Progenitor cell of endocrine pancreas (in vitro differentiated cells): ENCODE measurements around the gene DOCK2. TPM values are rescaled to one million over a fixed set of nuclear protein-coding genes. Genes with fewer than 3 reads are reported as not detected.

Experiments used
- DNase-seq: peaks from one replicate; pipeline ENCODE4 v3.0.0; 2021; ENCODE audit warnings: low spot score; ENCODE audit not compliant: unreplicated experiment
- H3K27ac Mint-ChIP-seq: 2 replicates; pipeline ENCODE4 v1.8.0; 2021; ENCODE audit warnings: mild to moderate bottlenecking, moderate library complexity, mixed read lengths
- H3K27me3 Mint-ChIP-seq: 2 replicates; pipeline ENCODE4 v1.8.0; 2021; ENCODE audit warnings: mixed read lengths
- H3K36me3 Mint-ChIP-seq: 2 replicates; pipeline ENCODE4 v1.8.0; 2022; ENCODE audit warnings: mixed read lengths; ENCODE audit not compliant: insufficient read depth
- H3K4me1 Mint-ChIP-seq: 2 replicates; pipeline ENCODE4 v1.8.0; 2021; ENCODE audit warnings: low read depth, mixed read lengths
- H3K4me3 Mint-ChIP-seq: 2 replicates; pipeline ENCODE4 v1.8.0; 2021; ENCODE audit warnings: low read depth, mild to moderate bottlenecking, moderate library complexity, mixed read lengths
- H3K9me3 Mint-ChIP-seq: 2 replicates; pipeline ENCODE4 v1.8.0; 2021; ENCODE audit warnings: low read depth, mixed read lengths
- total RNA-seq: library from RNA; stranded (reverse); gene quantifications from 2 replicates; pipeline ENCODE4 v1.2.1, GENCODE V29; 2021
- TF ChIP-seq, protein P1 (sequence below): fragments of 200-600 bp; sonication (generic); IDR thresholded peaks from one replicate; pipeline ENCODE4 v1.5.0; 2021; ENCODE audit warnings: antibody characterized with exemption, mild to moderate bottlenecking; ENCODE audit not compliant: unreplicated experiment

The DOCK2 gene
- total RNA-seq, 1 donor from 2014 or later: not detected

DNA sequence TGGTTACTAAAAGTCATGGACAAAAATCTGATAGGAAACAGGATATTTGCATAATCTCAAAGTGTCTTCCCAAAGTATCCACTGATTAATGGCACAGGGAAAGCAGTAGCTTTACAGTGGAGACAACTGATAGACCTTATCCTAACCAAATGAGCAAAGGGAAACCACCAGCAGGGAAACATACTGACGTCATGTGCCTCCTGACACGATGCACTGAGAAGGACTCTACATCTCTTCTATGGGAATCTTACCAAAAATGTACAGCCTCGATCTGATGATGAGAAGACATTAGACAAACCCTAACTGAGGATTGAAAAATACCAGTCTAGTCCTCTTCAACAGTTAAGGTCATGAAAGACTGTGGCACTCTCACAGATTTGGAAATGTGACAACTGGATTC, 177.0 kb downstream of the DOCK2 start:
- TF ChIP-seq, protein P1, sequence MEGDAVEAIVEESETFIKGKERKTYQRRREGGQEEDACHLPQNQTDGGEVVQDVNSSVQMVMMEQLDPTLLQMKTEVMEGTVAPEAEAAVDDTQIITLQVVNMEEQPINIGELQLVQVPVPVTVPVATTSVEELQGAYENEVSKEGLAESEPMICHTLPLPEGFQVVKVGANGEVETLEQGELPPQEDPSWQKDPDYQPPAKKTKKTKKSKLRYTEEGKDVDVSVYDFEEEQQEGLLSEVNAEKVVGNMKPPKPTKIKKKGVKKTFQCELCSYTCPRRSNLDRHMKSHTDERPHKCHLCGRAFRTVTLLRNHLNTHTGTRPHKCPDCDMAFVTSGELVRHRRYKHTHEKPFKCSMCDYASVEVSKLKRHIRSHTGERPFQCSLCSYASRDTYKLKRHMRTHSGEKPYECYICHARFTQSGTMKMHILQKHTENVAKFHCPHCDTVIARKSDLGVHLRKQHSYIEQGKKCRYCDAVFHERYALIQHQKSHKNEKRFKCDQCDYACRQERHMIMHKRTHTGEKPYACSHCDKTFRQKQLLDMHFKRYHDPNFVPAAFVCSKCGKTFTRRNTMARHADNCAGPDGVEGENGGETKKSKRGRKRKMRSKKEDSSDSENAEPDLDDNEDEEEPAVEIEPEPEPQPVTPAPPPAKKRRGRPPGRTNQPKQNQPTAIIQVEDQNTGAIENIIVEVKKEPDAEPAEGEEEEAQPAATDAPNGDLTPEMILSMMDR: no peak
- H3K27me3 Mint-ChIP-seq: peaks cover 57% of the 10 kb centered on the region

DNA sequence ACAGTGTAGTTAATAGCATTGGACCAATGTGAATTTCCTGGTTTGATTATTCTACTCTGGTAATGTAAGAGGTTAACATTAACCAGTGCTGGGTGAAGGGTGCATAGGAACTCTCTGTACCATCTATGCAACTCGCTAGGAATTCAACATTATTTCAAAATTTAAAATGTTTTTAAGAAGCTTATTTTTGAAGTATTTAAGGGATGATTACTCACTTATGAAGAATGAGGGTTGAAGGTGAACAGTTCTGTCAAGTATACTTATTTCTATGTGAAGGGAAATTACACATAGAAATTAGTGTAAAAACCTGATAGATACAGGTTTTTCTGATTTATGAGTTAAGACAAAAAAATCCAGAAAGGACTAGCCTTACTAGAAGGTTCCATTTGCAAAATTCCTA, 177.4 kb downstream of the DOCK2 start:
- TF ChIP-seq, protein P1: no peak
- Mint-ChIP-seq H3K27ac (no peak overlapping the region), H3K4me1 (no peaks in the 10 kb centered on the region), H3K9me3 (no peaks in the 10 kb centered on the region), H3K4me3 (no peak overlapping the region), H3K27me3 (peaks cover 52% of the 10 kb centered on the region), H3K36me3 (no peaks in the 10 kb centered on the region)
- no peak for DNase-seq

More for the DNA sequence above, 177.0 kb downstream of the DOCK2 start:
- Mint-ChIP-seq H3K36me3 (no peaks in the 10 kb centered on the region), H3K27ac (no peak overlapping the region), H3K4me3 (no peak overlapping the region), H3K9me3 (no peaks in the 10 kb centered on the region), H3K4me1 (no peaks in the 10 kb centered on the region)
- no peak for DNase-seq

- Mint-ChIP-seq H3K4me1 (no peaks in the 10 kb centered on the region), H3K4me3 (no peak overlapping the region), H3K36me3 (no peaks in the 10 kb centered on the region), H3K27me3 (peaks cover 32% of the 10 kb centered on the region), H3K9me3 (no peaks in the 10 kb centered on the region), H3K27ac (no peak overlapping the region)
- TF ChIP-seq, protein P1: no peak
- DNase-seq: no peak
Observed at GRCh38 chr5:169817031-169817430, 180.0 kb downstream of the DOCK2 start.

- H3K4me3 Mint-ChIP-seq: no peak overlapping the region
- H3K27me3 Mint-ChIP-seq: peaks cover 22% of the 10 kb centered on the region
- no peaks in the 10 kb centered on the region for H3K9me3 Mint-ChIP-seq
- H3K4me1 Mint-ChIP-seq: no peaks in the 10 kb centered on the region
- no peak overlapping the region for H3K27ac Mint-ChIP-seq
- no peak for DNase-seq
- TF ChIP-seq, protein P1: no peak
- no peaks in the 10 kb centered on the region for H3K36me3 Mint-ChIP-seq
Observed at GRCh38 chr5:169826618-169827017, 189.5 kb downstream of the DOCK2 start.

GRCh38 chr5:169827769-169828168, 190.7 kb downstream of the DOCK2 start:
- H3K4me3 Mint-ChIP-seq: no peak overlapping the region
- H3K27ac Mint-ChIP-seq: no peak overlapping the region
- H3K9me3 Mint-ChIP-seq: no peaks in the 10 kb centered on the region
- H3K27me3 Mint-ChIP-seq: peaks cover 24% of the 10 kb centered on the region
- TF ChIP-seq, protein P1: no peak
- no peak for DNase-seq
- no peaks in the 10 kb centered on the region for H3K4me1 Mint-ChIP-seq
- no peaks in the 10 kb centered on the region for H3K36me3 Mint-ChIP-seq
